Caco-2 (cell line): ENCODE results near the gene DDX27. TPM values are rescaled to one million over a fixed set of nuclear protein-coding genes. Genes with fewer than 3 reads are reported as not detected.

ENCODE experiments used
- BruUV-seq: library from RNA; stranded (reverse); fragments of 400-500 nt; replicated peaks from 2 replicates; lab custom pipeline; 2021; lab: Mats Ljungman, UMichigan
- CTCF ChIA-PET: fragments of 300-600 bp; sonication (Branson Sonifier 250); formaldehyde crosslinking; loops from one replicate; lab custom pipeline; 2022; ENCODE audit warnings: antibody characterized with exemption; lab: Charles Lee
- POLR2A ChIA-PET: fragments of 300-600 bp; sonication (Branson Sonifier 250); formaldehyde crosslinking; loops from one replicate; lab custom pipeline; 2022; ENCODE audit warnings: antibody characterized with exemption; lab: Charles Lee
- DNase-seq, 2 experiments: peaks; one replicate each; pipeline versions ENCODE4 v3.0.0 to v3.0.0-alpha.2; 2020 to 2022
- H3K27me3 ChIP-seq: replicated peaks from 2 replicates; pipeline ENCODE4 v1.6.0; 2011; ENCODE audit warnings: low read length; ENCODE audit not compliant: control insufficient read depth, insufficient read depth
- H3K36me3 ChIP-seq: 2 replicates; pipeline ENCODE4 v1.5.1; 2011; ENCODE audit warnings: low read length; ENCODE audit not compliant: control insufficient read depth, insufficient read depth
- H3K4me1 ChIP-seq: fragments of 250-450 bp; sonication (Bioruptor Pico); 2 replicates; pipeline ENCODE4 v1.5.1; 2020; ENCODE audit warnings: mild to moderate bottlenecking
- H3K4me3 ChIP-seq: 2 replicates; pipeline ENCODE4 v1.5.1; 2011; ENCODE audit warnings: low read depth, mild to moderate bottlenecking, control low read depth, low read length
- H3K9me3 ChIP-seq: fragments of 250-450 bp; sonication (Bioruptor Pico); 2 replicates; pipeline ENCODE4 v1.5.1; 2020; ENCODE audit warnings: mild to moderate bottlenecking, moderate library complexity
- H3K27ac Mint-ChIP-seq: one replicate; pipeline ENCODE4 v1.8.0; 2022; ENCODE audit warnings: mixed read lengths; ENCODE audit not compliant: unreplicated experiment
- H3K27me3 Mint-ChIP-seq: one replicate; pipeline ENCODE4 v1.8.0; 2022; ENCODE audit warnings: mixed read lengths; ENCODE audit not compliant: insufficient read depth, unreplicated experiment
- H3K36me3 Mint-ChIP-seq: one replicate; pipeline ENCODE4 v1.8.0; 2022; ENCODE audit warnings: mild to moderate bottlenecking, mixed read lengths; ENCODE audit not compliant: insufficient read depth, unreplicated experiment
- H3K4me1 Mint-ChIP-seq: one replicate; pipeline ENCODE4 v1.8.0; 2022; ENCODE audit warnings: low read depth, mixed read lengths; ENCODE audit not compliant: unreplicated experiment
- H3K4me3 Mint-ChIP-seq: one replicate; pipeline ENCODE4 v1.8.0; 2022; ENCODE audit warnings: mild to moderate bottlenecking, moderate library complexity, mixed read lengths; ENCODE audit not compliant: unreplicated experiment
- H3K9me3 Mint-ChIP-seq: one replicate; pipeline ENCODE4 v1.8.0; 2022; ENCODE audit warnings: mixed read lengths; ENCODE audit not compliant: unreplicated experiment
- CTCF ChIP-seq, 2 experiments: fragments of 200-600 bp in 1 of 2; IDR thresholded peaks; 1 replicate in 1 of 2; 2 replicates in 1 of 2; pipeline versions ENCODE4 v1.5.1 to v1.8.0; 2011 to 2022; ENCODE audit warnings: antibody characterized with exemption in 1 of 2, control low read depth in 1 of 2, inconsistent platforms in 1 of 2, low read depth in 1 of 2, low read length in 1 of 2, mild to moderate bottlenecking in 1 of 2, moderate library complexity in 1 of 2; ENCODE audit not compliant: insufficient read depth in 1 of 2, severe bottlenecking in 1 of 2, unreplicated experiment in 1 of 2
- intact Hi-C: fragments of 100-400 bp; cut with micrococcal nuclease; formaldehyde crosslinking; loops from one replicate; pipeline ENCODE4 v1.10.0; 2022; ENCODE audit not compliant: unreplicated experiment
- total RNA-seq: library from RNA; stranded (reverse); gene quantifications from 2 replicates; pipeline ENCODE4 v1.2.3, GENCODE V29; 2022

DDX27 gene
- total RNA-seq, 1 experiment from 2014 or later = 148 TPM

GRCh38 chr20:49291200-49291599, 72.0 kb downstream of the DDX27 start:
- ChIA-PET POLR2A (no interaction called here), CTCF (interaction anchor here (1.1 to 1.4 kb wide), 2 partner anchors 29 kb away, joined by 4 to 7 read pairs; no protein-coding TSS in a partner anchor)
- peaks cover 37% of the 10 kb centered on the region for H3K4me1 ChIP-seq
- peak overlapping the region; percentile 79 for H3K27ac Mint-ChIP-seq
- no TSS peak for BruUV-seq
- peaks cover 97% of the 10 kb centered on the region for H3K36me3 Mint-ChIP-seq
- H3K9me3 Mint-ChIP-seq = peaks cover 23% of the 10 kb centered on the region
- H3K4me3 Mint-ChIP-seq = peak overlapping the region; percentile 16
- no peak for DNase-seq
- peaks cover 9% of the 10 kb centered on the region for H3K9me3 ChIP-seq
- peaks cover 50% of the 10 kb centered on the region for H3K4me1 Mint-ChIP-seq
- H3K36me3 ChIP-seq = peaks cover 29% of the 10 kb centered on the region
- no peaks in the 10 kb centered on the region for H3K27me3 Mint-ChIP-seq
- no peak overlapping the region for H3K4me3 ChIP-seq
- intact Hi-C loops = loop anchor here (2.0 kb wide), 1 partner anchor 30 kb away; no protein-coding TSS in a partner anchor
- H3K27me3 ChIP-seq = no peaks in the 10 kb centered on the region
- no peak for TF ChIP-seq CTCF (IDR thresholded peaks at IDR 0.05; ENCODE audit: insufficient read depth in 1 of 2, low read depth in 1 of 2, low read length in 1 of 2, severe bottlenecking in 1 of 2, unreplicated experiment in 1 of 2)

DNA sequence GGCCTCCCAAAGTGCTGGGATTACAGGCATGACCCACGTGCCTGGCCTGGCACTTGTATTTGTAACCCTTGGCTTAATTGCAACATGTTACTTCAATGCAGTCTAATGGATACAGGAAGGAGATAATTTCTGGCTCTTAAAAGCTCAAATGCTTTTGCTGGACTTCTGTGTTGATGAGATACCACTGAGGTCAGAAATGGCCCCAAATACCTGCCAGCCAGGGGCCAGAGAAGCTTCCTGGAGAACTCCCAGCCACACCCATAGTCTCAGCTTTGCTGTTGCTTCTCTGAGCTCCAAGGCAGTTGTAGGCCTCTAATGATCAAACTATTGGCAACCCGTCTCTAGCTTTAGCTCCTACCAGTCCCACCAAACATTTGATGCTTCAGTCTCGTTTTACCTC, 72.8 kb downstream of the DDX27 start:
- Histone ChIP-seq H3K9me3 (peaks cover 1% of the 10 kb centered on the region; the same call in 1 of the 2 replicates), H3K4me1 (peaks cover 29% of the 10 kb centered on the region), H3K27me3 (no peaks in the 10 kb centered on the region), H3K36me3 (peaks cover 22% of the 10 kb centered on the region), H3K4me3 (no peak overlapping the region)
- peaks cover 15% of the 10 kb centered on the region for H3K9me3 Mint-ChIP-seq
- H3K4me1 Mint-ChIP-seq = peaks cover 42% of the 10 kb centered on the region
- POLR2A ChIA-PET = interaction anchor here (0.6 to 1.0 kb wide), 2 partner anchors 46 to 377 kb away, joined by 3 read pairs; no protein-coding TSS in a partner anchor
- peak overlapping the region; percentile 79 for H3K27ac Mint-ChIP-seq
- BruUV-seq = no TSS peak
- intact Hi-C loops = no loop called here
- DNase-seq = no peak
- no peak overlapping the region for H3K4me3 Mint-ChIP-seq
- H3K27me3 Mint-ChIP-seq = no peaks in the 10 kb centered on the region
- peaks cover 89% of the 10 kb centered on the region for H3K36me3 Mint-ChIP-seq
- CTCF ChIA-PET = interaction anchor here (0.5 to 1.4 kb wide), 2 partner anchors 15 to 28 kb away, joined by 3 to 7 read pairs; no protein-coding TSS in a partner anchor
- no peak for TF ChIP-seq CTCF (IDR thresholded peaks at IDR 0.05; ENCODE audit: insufficient read depth in 1 of 2, low read depth in 1 of 2, low read length in 1 of 2, severe bottlenecking in 1 of 2, unreplicated experiment in 1 of 2)

GRCh38 chr20:49293122-49293521, 73.9 kb downstream of the DDX27 start:
- peaks cover 31% of the 10 kb centered on the region for H3K4me1 Mint-ChIP-seq
- Histone ChIP-seq H3K27me3 (no peaks in the 10 kb centered on the region), H3K36me3 (peaks cover 16% of the 10 kb centered on the region), H3K4me1 (peaks cover 18% of the 10 kb centered on the region), H3K9me3 (no peaks in the 10 kb centered on the region), H3K4me3 (no peak overlapping the region)
- peaks cover 78% of the 10 kb centered on the region for H3K36me3 Mint-ChIP-seq
- DNase-seq = no peak
- no peak for TF ChIP-seq CTCF (IDR thresholded peaks at IDR 0.05; ENCODE audit: insufficient read depth in 1 of 2, low read depth in 1 of 2, low read length in 1 of 2, severe bottlenecking in 1 of 2, unreplicated experiment in 1 of 2)
- intact Hi-C loops = no loop called here
- POLR2A ChIA-PET = no interaction called here
- CTCF ChIA-PET = no interaction called here
- H3K27ac Mint-ChIP-seq = no peak overlapping the region
- peaks cover 13% of the 10 kb centered on the region for H3K9me3 Mint-ChIP-seq
- H3K27me3 Mint-ChIP-seq = no peaks in the 10 kb centered on the region
- H3K4me3 Mint-ChIP-seq = no peak overlapping the region
- no TSS peak for BruUV-seq

Other genes starting within 250 kb of the DDX27 start
- gene CSE1L, start 173.1 kb upstream of the DDX27 start, total RNA-seq = 316 and 324 TPM in 2 replicates
- gene STAU1, start 31.1 kb upstream of the DDX27 start, total RNA-seq = 197 and 201 TPM in 2 replicates
- 34.0 and 34.7 TPM in 2 replicates for gene ZNFX1, start 58.6 kb downstream of the DDX27 start, total RNA-seq